ENCODE measurements around the gene INPP4B.

- TF ChIP-seq CTCF (IDR thresholded peaks at IDR 0.05) (no peak), POLR2A (IDR thresholded peaks at IDR 0.05) (no peak)
These were observed 830.1 kb downstream of the INPP4B start for GRCh38 chr4:142016031-142016430.
